HepG2 (cell line): ENCODE measurements around the gene ADARB1. TPM values are rescaled to one million over a fixed set of nuclear protein-coding genes. Genes with fewer than 3 reads are reported as not detected.

Experiments
- CENPX ChIP-seq: sonication (generic); formaldehyde crosslinking; IDR thresholded peaks from 2 replicates; pipeline ENCODE4 v1.9.0; 2021; ENCODE audit warnings: mild to moderate bottlenecking, missing genetic modification reagents, moderate library complexity
- CHD2 ChIP-seq: IDR thresholded peaks from 2 replicates; pipeline ENCODE4 v1.6.1; 2011; ENCODE audit warnings: low read depth, low read length, improper control_type of control experiment
- CREBL2 ChIP-seq: sonication (generic); formaldehyde crosslinking; IDR thresholded peaks from 2 replicates; pipeline ENCODE4 v1.8.1; 2023; ENCODE audit warnings: missing genetic modification reagents, mild to moderate bottlenecking, borderline replicate concordance
- DRAP1 ChIP-seq: IDR thresholded peaks from 2 replicates; pipeline ENCODE4 v1.6.1; 2016; ENCODE audit warnings: missing genetic modification reagents, missing compliant biosample characterization
- POLR2G ChIP-seq: fragments of 200-400 bp; formaldehyde crosslinking; IDR thresholded peaks from 2 replicates; pipeline ENCODE4 v1.6.1; 2018; ENCODE audit warnings: mild to moderate bottlenecking, low read depth, low read length, moderate library complexity
- SNRNP70 ChIP-seq: fragments of 200-400 bp; formaldehyde crosslinking; IDR thresholded peaks from 2 replicates; pipeline ENCODE4 v1.6.1; 2017; ENCODE audit warnings: mild to moderate bottlenecking, low read depth, low read length, moderate library complexity
- SRF ChIP-seq: IDR thresholded peaks from 2 replicates; pipeline ENCODE4 v1.6.1; 2011; ENCODE audit warnings: mild to moderate bottlenecking, low read depth, low read length, moderate library complexity
- THAP7 ChIP-seq: sonication (generic); formaldehyde crosslinking; IDR thresholded peaks from 2 replicates; pipeline ENCODE4 v1.8.1; 2023; ENCODE audit warnings: mild to moderate bottlenecking, missing genetic modification reagents
- TP53 ChIP-seq: sonication (generic); formaldehyde crosslinking; conservative IDR thresholded peaks from 2 replicates; pipeline ENCODE4 v1.4.0; 2020; ENCODE audit warnings: missing genetic modification reagents
- ZFP82 ChIP-seq: sonication (generic); formaldehyde crosslinking; IDR thresholded peaks from 2 replicates; pipeline ENCODE4 v1.5.1; 2020; ENCODE audit warnings: mild to moderate bottlenecking, missing genetic modification reagents, borderline replicate concordance
- ZNF773 ChIP-seq: sonication (generic); formaldehyde crosslinking; IDR thresholded peaks from 2 replicates; pipeline ENCODE4 v1.4.0; 2020; ENCODE audit warnings: missing genetic modification reagents, borderline replicate concordance
- ZNF777 ChIP-seq: sonication (generic); formaldehyde crosslinking; IDR thresholded peaks from 2 replicates; pipeline ENCODE4 v1.4.0; 2020; ENCODE audit warnings: missing genetic modification reagents
- polyA plus RNA-seq, 8 experiments: library from polyadenylated mRNA; depleted of rRNA in 3 of 8; stranded (reverse) in 7 of 8; unstranded in 1 of 8; fragments of >200 nt; fragmentation: Illumina TruSeq in 4 of 8; extraction: Trizol in 4 of 8; gene quantifications; 2 replicates each; pipeline versions ENCODE4 v1.2.1 to v1.2.3, GENCODE V29; 2011 to 2016; ENCODE audit warnings: low read depth in 4 of 8, missing spikeins in 1 of 8, mixed read lengths in 1 of 8; ENCODE audit not compliant: insufficient read depth in 1 of 8
- total RNA-seq, 5 experiments: library from RNA; depleted of rRNA; stranded (reverse); fragments of >200 nt; fragmentation: Illumina TruSeq; extraction: Trizol; gene quantifications; 2 replicates each; pipeline ENCODE4 v1.2.3, GENCODE V29; 2016; ENCODE audit warnings: low read depth in 1 of 5

ADARB1 gene
- total and polyA plus RNA-seq, 2 of the 13 experiments (the other 11 are each of a cell fraction or from before 2014, with no cell fraction given) = 6.6 to 10.0 TPM

- TF ChIP-seq DRAP1 (CRISPR knock-in tag) (peak; percentile 74), ZNF773 (CRISPR knock-in tag) (no peak), CREBL2 (CRISPR knock-in tag) (no peak), POLR2G (peak; percentile 58), CHD2 (no peak), TP53 (no peak), ZFP82 (CRISPR knock-in tag) (no peak), THAP7 (CRISPR knock-in tag) (no peak), SNRNP70 (no peak), CENPX (no peak), SRF (no peak), ZNF777 (CRISPR knock-in tag) (no peak)
- TF ChIP-seq, all 625 proteins: peak for 24
Measured at GRCh38 chr21:45073301-45074047, 906 bp upstream of the ADARB1 start (continued).
